Rectal smooth muscle tissue (tissue), 1 donor: ENCODE data around the gene KCNIP4.

Source experiments
- H3K27ac ChIP-seq: one replicate; pipeline ENCODE4 v1.7.0; 2013; ENCODE audit warnings: low read depth, low read length, inconsistent platforms
- H3K27me3 ChIP-seq: one replicate; pipeline ENCODE4 v1.7.0; 2013; ENCODE audit warnings: low read length; ENCODE audit not compliant: control insufficient read depth, insufficient read depth
- H3K36me3 ChIP-seq: one replicate; pipeline ENCODE4 v1.7.0; 2013; ENCODE audit warnings: low read length; ENCODE audit not compliant: control insufficient read depth, insufficient read depth
- H3K4me1 ChIP-seq: one replicate; pipeline ENCODE4 v1.7.0; 2013; ENCODE audit warnings: low read length; ENCODE audit not compliant: control insufficient read depth, insufficient read depth
- H3K4me3 ChIP-seq: one replicate; pipeline ENCODE4 v1.7.0; 2013; ENCODE audit warnings: low read length
- H3K9ac ChIP-seq: one replicate; pipeline ENCODE4 v1.7.0; 2013; ENCODE audit warnings: low read length

The KCNIP4 gene

GRCh38 chr4:20700007-20700761, 1248.4 kb downstream of the KCNIP4 start, which contains the start of gene PACRGL:
PACRGL (plus strand) TSS chr4:20700458; CDS start chr4:20704482, 4,024 bp downstream.
- peak within 1 kb of the TSS; percentile 92 for H3K4me3 ChIP-seq
- no peaks in the 10 kb centered on the region for H3K27me3 ChIP-seq
- H3K27ac ChIP-seq: peak within 1 kb of the TSS; percentile 81
- H3K4me1 ChIP-seq: no peaks in the 10 kb centered on the region
- peak within 1 kb of the TSS; percentile 84 for H3K9ac ChIP-seq
- no peaks in the 10 kb centered on the region for H3K36me3 ChIP-seq

- Histone ChIP-seq H3K27me3 (no peaks in the 10 kb centered on the region), H3K4me3 (no peak overlapping the region), H3K9ac (no peak overlapping the region), H3K4me1 (no peaks in the 10 kb centered on the region), H3K36me3 (no peaks in the 10 kb centered on the region), H3K27ac (no peak overlapping the region)
Observed at GRCh38 chr4:20698820-20699219, 1249.8 kb downstream of the KCNIP4 start.

GRCh38 chr4:20698382-20698781, 1250.2 kb downstream of the KCNIP4 start:
- Histone ChIP-seq H3K9ac (no peak overlapping the region), H3K36me3 (no peaks in the 10 kb centered on the region), H3K27ac (no peak overlapping the region), H3K4me3 (no peak overlapping the region), H3K4me1 (no peaks in the 10 kb centered on the region), H3K27me3 (no peaks in the 10 kb centered on the region)

- no peaks in the 10 kb centered on the region for H3K4me1 ChIP-seq
- H3K27me3 ChIP-seq: no peaks in the 10 kb centered on the region
- H3K27ac ChIP-seq: no peak overlapping the region
- no peaks in the 10 kb centered on the region for H3K36me3 ChIP-seq
- no peak overlapping the region for H3K9ac ChIP-seq
- H3K4me3 ChIP-seq: no peak overlapping the region
Observed at GRCh38 chr4:20696815-20697214, 1251.8 kb downstream of the KCNIP4 start.

GRCh38 chr4:20687864-20688263, 1260.7 kb downstream of the KCNIP4 start:
- no peaks in the 10 kb centered on the region for H3K4me1 ChIP-seq
- no peaks in the 10 kb centered on the region for H3K27me3 ChIP-seq
- no peak overlapping the region for H3K27ac ChIP-seq
- H3K9ac ChIP-seq: no peak overlapping the region
- no peaks in the 10 kb centered on the region for H3K36me3 ChIP-seq
- no peak overlapping the region for H3K4me3 ChIP-seq

GRCh38 chr4:20684852-20685763, 1263.5 kb downstream of the KCNIP4 start:
- no peak overlapping the region for H3K9ac ChIP-seq

GRCh38 chr4:20683766-20684165, 1264.8 kb downstream of the KCNIP4 start:
- Histone ChIP-seq H3K4me3 (no peak overlapping the region), H3K27ac (no peak overlapping the region), H3K27me3 (no peaks in the 10 kb centered on the region), H3K36me3 (no peaks in the 10 kb centered on the region), H3K4me1 (peaks cover 6% of the 10 kb centered on the region), H3K9ac (no peak overlapping the region)

More at GRCh38 chr4:20684852-20685763, 1263.5 kb downstream of the KCNIP4 start:
- H3K36me3 ChIP-seq: no peaks in the 10 kb centered on the region
- no peak overlapping the region for H3K27ac ChIP-seq
- peaks cover 6% of the 10 kb centered on the region for H3K4me1 ChIP-seq
- no peak overlapping the region for H3K4me3 ChIP-seq
- no peaks in the 10 kb centered on the region for H3K27me3 ChIP-seq

- Histone ChIP-seq H3K36me3 (no peaks in the 10 kb centered on the region), H3K27me3 (no peaks in the 10 kb centered on the region), H3K4me1 (peaks cover 6% of the 10 kb centered on the region), H3K4me3 (no peak overlapping the region), H3K27ac (no peak overlapping the region), H3K9ac (no peak overlapping the region)
Observed at GRCh38 chr4:20682853-20683252, 1265.7 kb downstream of the KCNIP4 start.

GRCh38 chr4:20681271-20681670, 1267.3 kb downstream of the KCNIP4 start:
- Histone ChIP-seq H3K4me1 (peaks cover 13% of the 10 kb centered on the region), H3K27ac (no peak overlapping the region), H3K9ac (no peak overlapping the region), H3K36me3 (no peaks in the 10 kb centered on the region), H3K27me3 (no peaks in the 10 kb centered on the region), H3K4me3 (no peak overlapping the region)

- Histone ChIP-seq H3K4me1 (peaks cover 16% of the 10 kb centered on the region), H3K4me3 (no peak overlapping the region), H3K27me3 (no peaks in the 10 kb centered on the region), H3K9ac (no peak overlapping the region), H3K27ac (no peak overlapping the region), H3K36me3 (no peaks in the 10 kb centered on the region)
Observed at GRCh38 chr4:20680736-20681135, 1267.8 kb downstream of the KCNIP4 start.

GRCh38 chr4:20679951-20680350, 1268.6 kb downstream of the KCNIP4 start:
- H3K36me3 ChIP-seq: no peaks in the 10 kb centered on the region
- H3K27ac ChIP-seq: no peak overlapping the region
- H3K4me3 ChIP-seq: no peak overlapping the region
- peaks cover 16% of the 10 kb centered on the region for H3K4me1 ChIP-seq
- H3K27me3 ChIP-seq: no peaks in the 10 kb centered on the region
- no peak overlapping the region for H3K9ac ChIP-seq
